Spleen (tissue), 11 donors: ENCODE data around the gene SEC14L6. TPM values are rescaled to one million over a fixed set of nuclear protein-coding genes. Genes with fewer than 3 reads are reported as not detected.
A peak's percentile ranks its signal among the peaks of the same experiment; 100 is the strongest.

Experiments used
- DNase-seq: peaks from one replicate; pipeline ENCODE4 v3.0.0-alpha.2; 2020
- H3K27ac ChIP-seq, 8 donors: fragments of 200-600 bp; sonication (generic) in 7 of 8; 1 replicate in 4 of 8; 2 replicates in 4 of 8; pipeline versions ENCODE4 v1.5.0 to v1.8.0; 2016 to 2021; ENCODE audit warnings: inconsistent platforms in 4 of 8, mild to moderate bottlenecking in 4 of 8, moderate library complexity in 1 of 8
- H3K27me3 ChIP-seq, 7 donors: fragments of 200-600 bp; sonication (generic) in 6 of 7; replicated peaks in 1 of 7; 1 replicate in 4 of 7; 2 replicates in 3 of 7; pipeline versions ENCODE4 v1.5.0 to v1.8.0; 2016 to 2021; ENCODE audit warnings: inconsistent platforms in 3 of 7, mild to moderate bottlenecking in 1 of 7
- H3K36me3 ChIP-seq, 6 donors: fragments of 200-600 bp; sonication (generic) in 5 of 6; 1 replicate in 4 of 6; 2 replicates in 2 of 6; pipeline versions ENCODE4 v1.5.0 to v1.8.0; 2016 to 2021; ENCODE audit warnings: inconsistent platforms in 2 of 6
- H3K4me1 ChIP-seq, 6 donors: fragments of 200-600 bp; sonication (generic) in 5 of 6; 1 replicate in 3 of 6; 2 replicates in 3 of 6; pipeline versions ENCODE4 v1.5.0 to v1.8.0; 2016 to 2021; ENCODE audit warnings: inconsistent platforms in 3 of 6
- H3K4me3 ChIP-seq, 8 donors: fragments of 200-600 bp; sonication (generic) in 7 of 8; 1 replicate in 4 of 8; 2 replicates in 4 of 8; pipeline versions ENCODE4 v1.5.0 to v1.8.0; 2016 to 2021; ENCODE audit warnings: inconsistent platforms in 4 of 8, mild to moderate bottlenecking in 4 of 8, moderate library complexity in 2 of 8
- H3K9me3 ChIP-seq, 8 donors: fragments of 200-600 bp; sonication (generic) in 7 of 8; 1 replicate in 4 of 8; 2 replicates in 4 of 8; pipeline versions ENCODE4 v1.5.0 to v1.8.0; 2016 to 2021; ENCODE audit warnings: inconsistent platforms in 4 of 8
- POLR2A ChIP-seq, 3 donors: fragments of 450-650 bp; IDR thresholded peaks; one replicate each; pipeline ENCODE4 v1.5.1; 2017; ENCODE audit warnings: antibody characterized with exemption in 3 of 3, mild to moderate bottlenecking in 1 of 3
- POLR2AphosphoS5 ChIP-seq, 3 donors: sonication (generic); formaldehyde crosslinking; IDR thresholded peaks; one replicate each; pipeline ENCODE4 v1.5.1; 2017; ENCODE audit warnings: antibody characterized with exemption in 3 of 3
- WGBS, 5 donors: extraction: QIAGEN DNeasy Blood & Tissue Kit in 3 of 5; methylation state at CpG; one replicate each; pipeline versions ENCODE4 v1.1.5 to v1.1.7; 2013 to 2018; 5-methylcytosine and 5-hydroxymethylcytosine counted together
- intact Hi-C: fragments of 100-400 bp; cut with DNase I; formaldehyde crosslinking; loops from one replicate; pipeline ENCODE4 v1.15.0; 2023; ENCODE audit warnings: low total_unique reads
- polyA plus RNA-seq, 3 donors: library from polyadenylated mRNA; stranded (reverse); fragments of 200-250 nt; gene quantifications; one replicate each; pipeline ENCODE4 v1.2.1, GENCODE V29; 2013
- total RNA-seq, 7 donors: library from RNA; depleted of rRNA in 3 of 7; stranded (reverse); fragments of >200 nt in 3 of 7; fragmentation: NEBNext Ultra II Directional in 4 of 7; extraction: Animal tissue kit (Norgen Biotek cat#: 25700) in 4 of 7; gene quantifications; one replicate each; pipeline versions ENCODE4 v1.1.0 to v1.2.1, GENCODE V29; 2016 to 2021
- TF ChIP-seq, protein P1 (sequence below), 11 experiments: fragments of 200-600 bp in 7 of 11; fragments of 450-650 bp in 4 of 11; sonication (generic) in 4 of 11; IDR thresholded peaks in 8 of 11; conservative IDR thresholded peaks in 3 of 11; 1 replicate in 7 of 11; 2 replicates in 4 of 11; pipeline versions ENCODE4 v1.4.0 to v1.8.0; 2016 to 2021; ENCODE audit warnings: antibody characterized with exemption in 11 of 11, inconsistent platforms in 4 of 11, mild to moderate bottlenecking in 1 of 11
- donor health status: healthy with polysubstance abuse.
- donor health status: DM: no; HTN: no; CAD: no; lungs with moderate emphysema.
- donor health status: DM: no; HTN: no; CAD: no.
- donor health status: Bipolar disorder and iron deficiency.
- donor health status: healthy.
- donor health status: DM: no; HTN: no; CAD: no.
- donor health status: DM: yes; HTN: yes; CAD: no.

SEC14L6 gene
- total and polyA plus RNA-seq, 10 donors: 0.03 to 0.56 (median 0.17) TPM; not detected in 2

DNA sequence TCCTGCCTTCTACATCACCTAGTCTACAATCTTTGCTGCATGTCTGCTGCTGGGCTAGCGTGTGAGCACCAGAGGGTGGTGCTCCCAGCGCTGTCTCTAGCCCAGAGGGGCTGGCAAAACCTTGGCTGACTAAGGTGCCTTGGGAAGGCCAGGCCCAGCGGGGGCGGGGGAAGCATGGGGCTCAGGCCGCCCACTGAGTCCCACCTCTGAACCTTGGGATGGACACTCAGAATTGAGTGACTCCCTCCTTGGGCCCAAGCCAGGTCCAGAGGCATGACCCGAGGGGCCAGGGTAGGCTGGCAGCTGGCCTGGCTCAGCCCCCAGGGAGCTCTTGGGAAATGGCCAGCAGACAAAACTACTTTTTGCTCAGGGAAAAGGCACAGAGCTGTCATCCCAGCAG lies 35.5 kb upstream of the SEC14L6 start:
- Histone ChIP-seq H3K27ac (no peak overlapping the region), H3K4me3 (no peak overlapping the region), H3K36me3 (peaks cover 28 to 100% (median 100%) of the 10 kb centered on the region in 6 donors), H3K27me3 (no peaks in the 10 kb centered on the region), H3K4me1 (peaks cover 0 to 4% (median 0%) of the 10 kb centered on the region in 6 donors), H3K9me3 (no peaks in the 10 kb centered on the region)
- DNase-seq: no peak
- intact Hi-C loops: no loop called here
- TF ChIP-seq, protein P1, sequence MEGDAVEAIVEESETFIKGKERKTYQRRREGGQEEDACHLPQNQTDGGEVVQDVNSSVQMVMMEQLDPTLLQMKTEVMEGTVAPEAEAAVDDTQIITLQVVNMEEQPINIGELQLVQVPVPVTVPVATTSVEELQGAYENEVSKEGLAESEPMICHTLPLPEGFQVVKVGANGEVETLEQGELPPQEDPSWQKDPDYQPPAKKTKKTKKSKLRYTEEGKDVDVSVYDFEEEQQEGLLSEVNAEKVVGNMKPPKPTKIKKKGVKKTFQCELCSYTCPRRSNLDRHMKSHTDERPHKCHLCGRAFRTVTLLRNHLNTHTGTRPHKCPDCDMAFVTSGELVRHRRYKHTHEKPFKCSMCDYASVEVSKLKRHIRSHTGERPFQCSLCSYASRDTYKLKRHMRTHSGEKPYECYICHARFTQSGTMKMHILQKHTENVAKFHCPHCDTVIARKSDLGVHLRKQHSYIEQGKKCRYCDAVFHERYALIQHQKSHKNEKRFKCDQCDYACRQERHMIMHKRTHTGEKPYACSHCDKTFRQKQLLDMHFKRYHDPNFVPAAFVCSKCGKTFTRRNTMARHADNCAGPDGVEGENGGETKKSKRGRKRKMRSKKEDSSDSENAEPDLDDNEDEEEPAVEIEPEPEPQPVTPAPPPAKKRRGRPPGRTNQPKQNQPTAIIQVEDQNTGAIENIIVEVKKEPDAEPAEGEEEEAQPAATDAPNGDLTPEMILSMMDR (IDR thresholded peaks at IDR 0.05 in 8 of 11, conservative IDR thresholded peaks at IDR 0.05 in 3 of 11): no peak
- TF ChIP-seq POLR2A (IDR thresholded peaks at IDR 0.05): no peak
- TF ChIP-seq POLR2AphosphoS5 (IDR thresholded peaks at IDR 0.05): no peak
- WGBS, 5 donors: 67 to 93% (median 92%) methylated on average over 1 to 6 of the region's 6 CpGs

DNA sequence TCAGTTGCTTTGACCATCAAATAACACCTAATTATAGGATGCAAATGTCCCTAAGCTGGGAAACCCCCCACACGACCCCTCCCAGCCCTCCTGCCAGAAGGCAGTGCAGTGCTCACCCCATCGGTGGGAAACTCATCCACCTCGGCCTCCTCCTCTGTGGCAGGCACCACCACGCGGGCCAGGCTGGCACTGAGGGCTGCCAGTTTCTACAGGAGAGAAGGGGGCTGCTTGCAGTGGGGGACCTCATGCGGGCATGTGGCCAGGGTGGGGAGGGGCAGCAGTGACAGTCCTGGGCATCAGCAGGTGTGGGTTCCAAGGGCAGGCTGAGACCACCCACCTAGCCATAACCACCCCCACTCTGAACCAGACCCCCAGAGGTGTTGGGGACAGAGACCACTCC lies 34.4 kb upstream of the SEC14L6 start:
- 65 to 95% (median 88%) methylated on average over 5 to 6 of the region's 6 CpGs for WGBS, 5 donors
- no peak for DNase-seq
- intact Hi-C loops: no loop called here
- Histone ChIP-seq H3K4me3 (no peak overlapping the region), H3K4me1 (peaks cover 0 to 4% (median 0%) of the 10 kb centered on the region in 6 donors), H3K27ac (no peak overlapping the region), H3K9me3 (no peaks in the 10 kb centered on the region), H3K36me3 (peaks cover 21 to 100% (median 100%) of the 10 kb centered on the region in 6 donors), H3K27me3 (no peaks in the 10 kb centered on the region)
- peak in 1 of 3 donors; percentile 24 for TF ChIP-seq POLR2AphosphoS5 (IDR thresholded peaks at IDR 0.05)
- no peak for TF ChIP-seq POLR2A (IDR thresholded peaks at IDR 0.05)

DNA sequence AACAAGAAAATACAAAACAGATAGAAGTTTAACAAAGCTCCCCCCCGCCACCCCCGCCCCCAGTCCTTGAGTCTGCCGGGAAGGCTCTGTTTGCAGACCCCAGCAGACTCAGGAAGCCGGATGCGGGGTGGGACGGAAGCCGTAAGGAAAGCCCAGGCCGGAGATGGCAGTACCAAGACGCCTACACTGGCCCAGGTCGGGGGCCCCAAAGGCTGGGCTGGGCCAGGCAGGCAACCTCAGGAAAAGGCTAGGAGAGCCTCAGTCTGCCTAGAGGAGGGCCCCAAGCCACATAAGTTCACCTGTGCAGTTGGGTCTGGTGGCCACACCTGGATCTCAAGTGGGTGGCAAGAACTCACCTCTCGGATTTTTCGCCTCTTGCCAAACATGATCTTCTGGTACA lies 31.9 kb upstream of the SEC14L6 start:
- TF ChIP-seq, protein P1 (IDR thresholded peaks at IDR 0.05 in 8 of 11, conservative IDR thresholded peaks at IDR 0.05 in 3 of 11): no peak
- TF ChIP-seq POLR2A (IDR thresholded peaks at IDR 0.05) (no peak), POLR2AphosphoS5 (IDR thresholded peaks at IDR 0.05) (no peak)
- 78 to 93% (median 89%) methylated on average over 12 of the region's 12 CpGs for WGBS, 5 donors
- Histone ChIP-seq H3K27me3 (peaks cover 0 to 7% (median 0%) of the 10 kb centered on the region in 7 donors), H3K9me3 (no peaks in the 10 kb centered on the region), H3K27ac (no peak overlapping the region), H3K36me3 (peaks cover 14 to 88% (median 83%) of the 10 kb centered on the region in 6 donors), H3K4me1 (peaks cover 0 to 13% (median 4%) of the 10 kb centered on the region in 6 donors), H3K4me3 (no peak overlapping the region)
- no peak for DNase-seq
- intact Hi-C loops: no loop called here

DNA sequence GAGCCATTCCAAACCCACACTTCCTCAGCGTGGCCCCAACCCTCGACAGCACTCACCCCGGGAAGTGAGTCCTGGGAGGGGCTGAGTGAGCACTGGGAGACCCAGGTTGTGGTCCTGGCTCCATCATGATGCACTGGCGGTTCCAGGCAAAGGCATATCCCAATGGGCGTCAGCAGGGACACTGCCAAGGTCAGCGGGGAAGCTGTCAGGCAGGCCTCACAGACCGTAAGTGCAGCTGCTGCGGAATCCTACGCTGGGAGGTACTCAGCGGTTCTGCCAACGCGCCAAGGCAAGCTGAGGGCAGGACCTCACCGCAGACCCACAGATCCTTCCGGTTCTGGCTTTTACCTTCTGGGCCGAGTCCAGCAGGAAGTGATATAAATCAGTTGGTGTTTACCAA lies 29.3 kb upstream of the SEC14L6 start:
- Histone ChIP-seq H3K36me3 (peaks cover 10 to 61% (median 57%) of the 10 kb centered on the region in 6 donors), H3K4me3 (no peak overlapping the region), H3K27me3 (peaks cover 0 to 7% (median 0%) of the 10 kb centered on the region in 7 donors), H3K4me1 (peaks cover 0 to 13% (median 4%) of the 10 kb centered on the region in 6 donors), H3K27ac (no peak overlapping the region), H3K9me3 (no peaks in the 10 kb centered on the region)
- 69 to 82% (median 81%) methylated on average over 14 to 15 of the region's 15 CpGs for WGBS, 5 donors
- intact Hi-C loops: no loop called here
- no peak for TF ChIP-seq POLR2AphosphoS5 (IDR thresholded peaks at IDR 0.05)
- TF ChIP-seq, protein P1 (IDR thresholded peaks at IDR 0.05 in 8 of 11, conservative IDR thresholded peaks at IDR 0.05 in 3 of 11): no peak
- TF ChIP-seq POLR2A (IDR thresholded peaks at IDR 0.05): no peak
- no peak for DNase-seq
